GM21786 (cell line): Measurements from ENCODE around the gene SH3PXD2B.

Experiments
- ATAC-seq: cut with Tn5 transposase; IDR thresholded peaks from one replicate; pipeline ENCODE4 v1.9.1; 2021; ENCODE audit not compliant: unreplicated experiment

The SH3PXD2B gene

DNA sequence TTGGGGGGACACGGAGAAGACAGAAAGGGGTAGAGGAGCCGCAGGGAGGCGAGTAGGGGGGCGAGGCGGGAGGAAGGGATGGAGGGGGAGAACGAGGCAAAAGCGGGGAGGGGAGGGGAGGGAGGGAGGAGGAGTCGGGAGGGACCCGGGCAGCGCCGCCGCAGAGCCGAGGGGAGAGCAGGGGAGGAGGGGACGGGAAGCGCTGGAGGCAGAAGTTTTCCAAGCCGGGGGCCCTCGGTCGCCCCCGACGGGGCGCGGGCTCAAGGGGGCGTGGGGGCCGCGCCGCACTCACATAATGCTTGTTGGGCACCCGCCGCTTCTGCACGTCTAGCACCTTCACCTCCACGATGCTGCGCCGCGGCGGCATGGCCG is 353 bp downstream of the SH3PXD2B start:
- ATAC-seq = no peak

DNA sequence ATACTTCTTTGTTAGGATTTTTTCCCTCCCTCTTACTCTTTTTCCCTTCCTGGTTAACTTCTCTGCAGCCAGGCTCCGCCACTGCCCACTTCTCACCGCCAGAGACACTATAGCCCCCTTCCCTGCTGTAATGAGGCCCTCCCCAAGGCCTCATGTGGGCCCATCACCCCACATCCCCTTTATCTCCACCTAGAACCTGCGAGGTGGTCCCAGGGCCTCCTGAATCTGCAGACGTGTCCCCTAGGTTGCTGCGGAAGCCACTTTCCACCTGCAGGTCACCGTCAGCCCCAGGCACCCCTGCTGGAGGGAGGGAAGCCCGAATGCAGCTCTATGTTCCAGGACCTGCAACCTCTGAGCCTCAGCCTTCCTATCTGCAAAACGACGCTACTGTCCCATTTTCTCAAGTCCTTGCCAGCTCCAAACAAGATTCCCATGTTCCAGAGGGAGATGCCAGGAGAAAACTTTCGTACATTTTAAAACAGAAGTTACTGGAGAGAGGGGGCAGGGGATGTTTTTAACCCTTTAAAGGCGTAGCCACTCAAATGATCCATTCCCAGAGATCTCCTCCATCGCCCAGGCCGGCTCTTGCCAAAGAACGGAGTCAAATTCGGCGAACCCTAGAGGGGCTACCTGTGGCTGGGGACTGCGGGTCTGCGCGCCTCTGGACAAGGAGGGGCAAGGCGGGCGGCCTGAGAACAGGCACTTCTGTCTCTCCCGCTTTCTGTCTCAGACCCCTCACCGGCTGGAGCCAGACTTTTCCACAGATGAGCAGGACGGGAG is 929 bp downstream of the SH3PXD2B start:
- no peak for ATAC-seq

DNA sequence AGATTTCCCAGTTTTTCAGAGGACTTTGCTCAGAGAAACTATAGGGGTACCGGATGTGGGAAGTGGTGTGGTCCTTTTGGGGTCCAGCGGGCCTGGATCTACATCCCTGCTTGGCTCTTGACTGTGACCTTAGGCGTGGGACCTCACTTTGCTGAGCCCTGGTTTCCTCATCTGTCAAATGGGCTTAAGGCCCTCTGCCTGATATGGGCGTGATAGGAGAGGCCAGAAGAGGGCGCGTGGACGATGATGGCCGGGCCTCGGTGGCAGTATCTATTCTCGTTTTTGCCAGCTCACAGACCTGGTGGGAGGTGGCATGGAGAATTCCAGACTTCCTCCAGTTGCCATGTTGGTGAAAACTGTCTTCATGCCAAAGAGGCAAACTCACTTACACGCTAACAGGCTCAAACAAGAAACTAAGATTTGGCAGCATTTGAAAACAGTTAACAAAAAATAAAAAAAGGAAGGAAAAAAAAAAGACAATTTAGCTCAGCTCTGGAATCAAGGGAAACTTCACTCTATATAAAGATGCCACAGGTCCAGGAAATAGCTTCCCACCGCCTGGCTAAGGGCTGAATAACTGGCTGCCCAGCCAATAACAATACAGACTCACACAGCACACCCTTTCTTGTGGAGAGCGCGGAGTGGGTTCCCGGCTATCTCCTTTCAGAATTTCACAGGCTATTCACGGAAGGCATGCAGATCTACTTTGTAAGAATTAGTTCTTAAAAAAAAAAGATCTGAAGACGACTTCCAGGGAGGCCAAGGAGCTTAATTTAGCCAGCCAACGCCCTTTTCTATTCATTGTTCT is 1.7 kb downstream of the SH3PXD2B start:
- ATAC-seq = no peak

DNA sequence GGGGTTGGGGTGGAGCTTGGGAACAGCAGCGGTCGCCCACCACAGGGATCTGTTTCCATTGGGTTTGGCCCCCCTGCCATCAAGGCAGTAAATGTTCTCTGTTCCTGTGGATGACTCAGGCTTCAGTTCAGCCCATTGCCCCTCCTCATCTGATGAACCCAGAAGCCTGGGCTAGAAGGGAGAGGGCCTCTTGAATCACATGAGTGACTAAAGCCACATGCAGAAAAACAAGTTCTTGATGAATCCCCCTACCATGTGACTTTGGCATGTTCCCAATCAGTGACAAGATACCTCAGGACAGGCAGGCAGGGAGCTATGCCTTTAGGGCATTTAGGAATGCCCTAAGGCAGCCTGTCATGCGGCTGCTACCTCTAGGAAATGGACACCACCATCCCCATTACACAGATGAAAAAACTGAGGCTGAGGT is 2.5 kb downstream of the SH3PXD2B start:
- no peak for ATAC-seq

DNA sequence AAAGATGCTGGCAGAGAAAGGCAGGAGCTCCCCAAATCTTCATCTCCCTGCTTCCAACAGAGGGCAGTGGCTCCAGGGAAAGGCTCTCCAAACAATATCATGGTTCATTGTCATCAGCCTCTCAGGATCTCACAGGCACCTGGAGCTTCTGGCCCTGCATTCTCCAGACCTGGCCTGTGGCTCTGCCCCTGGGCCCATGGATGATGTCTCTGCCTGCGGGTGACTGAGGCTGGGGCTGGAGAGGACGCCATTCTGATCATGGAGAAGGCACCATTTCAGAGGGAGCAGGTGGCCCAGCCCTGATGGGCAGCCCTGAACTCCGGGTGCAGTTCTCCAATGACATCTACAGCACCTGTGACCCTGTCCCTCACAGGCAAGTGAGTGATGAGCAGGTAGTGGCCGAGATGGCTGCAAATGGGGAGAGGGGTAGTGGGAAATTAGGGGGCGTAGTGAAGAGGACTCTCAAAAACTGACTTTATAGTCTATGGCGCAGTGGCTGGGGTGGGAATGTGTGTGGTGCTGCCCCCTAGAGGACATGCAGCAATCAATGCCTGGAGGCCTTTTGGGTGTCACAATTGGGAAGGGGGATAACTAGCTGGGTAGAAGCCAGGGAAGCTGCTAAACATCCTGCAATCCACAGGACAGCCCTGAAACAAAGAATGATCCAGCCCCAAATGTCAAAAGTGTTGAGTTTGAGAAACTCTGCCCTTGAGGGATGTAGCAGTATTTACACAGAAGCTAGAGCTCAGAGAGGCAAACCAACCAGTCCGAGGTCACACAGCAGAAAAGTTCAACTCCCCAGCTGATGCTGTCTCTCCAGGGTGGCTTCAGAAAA is 3.2 kb downstream of the SH3PXD2B start:
- no peak for ATAC-seq

DNA sequence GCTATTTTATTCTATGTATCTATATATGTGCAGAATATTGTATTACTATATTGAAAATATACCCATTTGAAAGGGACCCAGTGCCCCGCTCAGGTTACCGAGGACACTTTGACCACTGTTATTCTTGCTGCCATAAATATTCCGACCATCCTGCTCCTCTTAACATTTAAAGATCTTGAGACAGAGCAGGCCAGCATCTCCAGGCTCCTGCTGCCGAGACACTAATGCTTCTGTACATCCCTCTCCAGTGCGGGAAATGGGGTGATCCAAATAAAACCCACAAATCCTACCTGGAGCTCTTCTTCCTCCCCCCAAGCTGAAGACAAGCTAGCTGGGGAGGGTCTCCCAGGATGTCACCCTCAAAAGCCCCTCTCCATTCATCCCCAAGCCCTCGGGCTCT is 3.9 kb downstream of the SH3PXD2B start:
- ATAC-seq = no peak

DNA sequence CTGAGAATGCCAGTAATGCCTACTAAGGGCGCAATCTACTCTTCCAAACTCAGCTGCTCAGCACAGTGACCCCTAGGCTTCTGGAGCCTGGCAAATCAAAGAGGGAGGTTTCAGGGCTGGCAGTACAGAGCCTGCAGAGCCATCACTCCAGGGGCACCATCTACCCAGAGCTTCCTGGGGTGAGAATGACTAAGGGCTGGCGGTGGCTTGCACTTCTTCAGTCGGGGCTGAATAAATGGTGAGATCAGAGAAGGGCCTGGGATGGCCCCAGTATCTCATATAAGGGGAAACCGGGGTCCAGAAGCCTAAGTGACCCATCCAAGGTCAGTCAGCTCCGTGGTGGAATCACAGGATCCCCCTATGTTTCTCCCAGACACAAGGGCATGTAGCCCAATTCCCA is 5.3 kb downstream of the SH3PXD2B start:
- no peak for ATAC-seq

DNA sequence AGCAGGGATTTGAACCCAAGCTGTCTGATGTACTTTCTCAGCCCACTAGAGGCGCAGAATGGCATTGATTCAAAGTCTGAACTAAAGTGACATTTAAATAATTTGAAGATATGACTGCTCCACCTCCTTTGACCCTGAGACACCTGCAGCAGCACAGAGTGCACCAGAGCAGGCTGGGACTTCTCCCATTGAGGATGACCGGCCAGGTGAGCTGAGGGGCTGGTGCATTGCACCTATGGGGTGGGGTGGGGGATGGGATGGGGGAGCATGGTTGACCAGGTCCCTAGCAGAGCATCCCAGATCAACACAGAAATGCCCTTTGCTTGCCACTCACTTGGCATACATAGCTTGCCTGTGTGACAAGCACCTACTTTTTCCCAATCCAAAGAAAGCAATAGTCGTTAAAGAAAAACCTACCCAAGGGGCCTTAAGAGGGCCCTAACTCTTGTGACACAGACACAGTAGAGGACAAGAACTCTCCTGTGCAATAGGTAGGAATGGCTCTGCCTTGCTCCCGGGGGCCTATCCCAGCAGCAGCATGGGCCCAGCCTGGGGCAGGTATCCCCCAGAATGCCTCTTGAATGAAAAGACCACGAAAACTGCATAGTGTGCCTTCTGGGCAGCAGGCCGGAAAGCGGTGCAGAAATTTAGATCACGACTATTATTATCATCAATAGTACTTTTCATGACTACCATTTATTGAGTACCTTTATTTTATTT is 6.5 kb downstream of the SH3PXD2B start:
- no peak for ATAC-seq

DNA sequence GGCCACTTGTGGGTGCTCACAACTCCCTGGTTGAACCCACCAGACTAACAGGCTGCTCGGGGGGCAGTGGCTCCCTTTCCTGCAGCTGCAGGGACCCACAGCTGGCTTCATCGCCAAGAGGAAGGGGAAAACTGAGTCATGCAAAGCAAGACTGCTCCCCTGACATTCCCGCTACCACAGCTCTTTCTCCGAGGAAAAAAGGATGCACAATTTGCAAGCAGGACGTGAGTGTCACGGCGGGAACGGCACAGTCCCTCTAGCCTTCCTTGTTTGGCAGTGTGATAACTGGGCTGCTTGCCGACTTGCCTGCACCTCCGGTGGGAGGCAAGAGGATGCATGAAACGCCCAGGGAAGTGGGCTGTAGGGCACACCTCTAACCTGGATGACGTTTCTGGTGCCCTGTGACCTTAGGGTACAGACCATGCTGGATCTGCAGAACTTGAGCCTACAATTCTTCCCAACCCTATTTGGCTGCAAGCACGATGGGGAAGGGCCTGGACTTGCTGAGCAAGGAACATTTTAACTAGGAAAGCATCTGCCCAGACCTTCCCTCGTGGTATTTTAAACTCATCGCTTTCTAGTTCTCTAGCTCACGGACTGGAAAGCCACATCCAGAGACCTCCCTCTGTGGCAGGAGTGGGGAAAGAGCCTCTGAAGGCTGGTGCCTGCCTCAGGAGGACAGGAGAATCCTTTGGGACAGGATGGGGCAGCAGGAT is 7.8 kb downstream of the SH3PXD2B start:
- no peak for ATAC-seq

DNA sequence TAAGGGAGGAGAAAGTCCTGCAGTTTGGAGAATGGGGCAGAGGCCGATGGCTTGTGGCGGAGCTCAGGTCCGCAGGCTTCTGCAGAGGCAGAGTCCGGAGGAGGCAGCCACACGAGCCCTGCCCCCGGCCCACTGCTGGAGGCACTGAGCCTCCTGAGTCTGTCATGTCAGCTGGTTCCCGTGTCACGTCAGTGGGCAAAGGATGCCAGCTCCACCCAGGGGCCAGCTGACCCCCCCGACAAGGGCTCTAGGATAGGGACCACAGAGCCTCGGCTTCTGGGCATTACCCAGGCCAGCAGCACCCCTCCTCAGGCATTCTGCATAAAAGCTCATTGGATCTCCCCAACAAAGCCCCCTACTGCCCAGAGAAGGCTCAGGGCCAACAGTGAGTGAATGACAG is 8.5 kb downstream of the SH3PXD2B start:
- no peak for ATAC-seq

DNA sequence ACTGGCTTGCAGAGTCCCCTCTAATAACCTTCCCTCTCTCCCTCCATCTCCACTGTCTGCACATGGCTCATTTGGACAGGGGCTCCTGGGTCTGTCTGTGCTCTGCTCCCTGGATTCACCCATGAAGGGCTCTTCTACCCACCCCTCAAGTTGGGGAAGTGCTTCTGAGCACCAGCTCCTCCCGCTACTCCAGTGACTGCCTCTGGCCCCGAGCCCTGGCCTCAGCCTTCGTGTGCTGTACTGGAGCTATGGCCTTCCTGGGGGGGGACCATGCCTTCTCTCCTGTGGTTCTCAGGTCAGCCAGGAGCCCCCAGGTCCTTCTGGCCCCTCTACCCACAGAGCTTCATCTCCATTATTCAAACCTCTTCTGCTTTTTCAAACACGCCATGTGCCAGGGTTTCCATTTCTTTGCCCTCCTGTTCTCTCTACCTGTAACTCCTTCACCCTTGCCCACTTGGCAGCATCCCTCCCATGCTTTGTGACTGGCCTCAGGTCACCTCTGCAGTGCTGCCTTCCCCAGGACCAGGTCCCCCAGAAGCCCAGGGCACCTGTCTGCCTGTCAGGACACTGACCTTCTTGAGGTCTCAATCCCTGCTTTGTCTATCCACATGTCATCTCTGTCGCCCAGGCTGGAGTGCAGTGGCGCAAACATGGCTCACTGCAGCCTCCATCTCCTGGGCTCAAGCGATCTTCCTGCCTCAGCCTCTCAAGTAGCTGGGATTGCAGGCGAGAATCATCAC is 9.5 kb downstream of the SH3PXD2B start:
- no peak for ATAC-seq

DNA sequence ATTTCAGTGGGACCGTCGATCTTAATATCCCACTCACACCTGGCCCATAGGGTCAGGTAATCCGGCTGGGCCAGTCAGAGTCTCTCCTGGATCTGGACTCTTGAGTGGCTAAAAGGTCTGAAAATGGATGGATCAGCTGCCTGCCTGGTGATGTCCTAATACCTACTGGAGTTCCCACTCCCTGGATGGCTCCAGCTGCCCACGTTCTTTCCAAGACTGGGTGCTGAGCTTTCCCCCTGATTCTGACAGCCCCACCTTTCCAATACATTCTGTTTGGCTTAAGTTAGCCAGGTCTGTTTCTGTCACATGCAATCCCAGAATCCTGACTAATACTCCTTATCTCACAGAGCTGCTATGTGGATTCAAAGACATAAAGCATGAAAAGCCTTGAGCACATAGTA is 10.2 kb downstream of the SH3PXD2B start:
- ATAC-seq = no peak

DNA sequence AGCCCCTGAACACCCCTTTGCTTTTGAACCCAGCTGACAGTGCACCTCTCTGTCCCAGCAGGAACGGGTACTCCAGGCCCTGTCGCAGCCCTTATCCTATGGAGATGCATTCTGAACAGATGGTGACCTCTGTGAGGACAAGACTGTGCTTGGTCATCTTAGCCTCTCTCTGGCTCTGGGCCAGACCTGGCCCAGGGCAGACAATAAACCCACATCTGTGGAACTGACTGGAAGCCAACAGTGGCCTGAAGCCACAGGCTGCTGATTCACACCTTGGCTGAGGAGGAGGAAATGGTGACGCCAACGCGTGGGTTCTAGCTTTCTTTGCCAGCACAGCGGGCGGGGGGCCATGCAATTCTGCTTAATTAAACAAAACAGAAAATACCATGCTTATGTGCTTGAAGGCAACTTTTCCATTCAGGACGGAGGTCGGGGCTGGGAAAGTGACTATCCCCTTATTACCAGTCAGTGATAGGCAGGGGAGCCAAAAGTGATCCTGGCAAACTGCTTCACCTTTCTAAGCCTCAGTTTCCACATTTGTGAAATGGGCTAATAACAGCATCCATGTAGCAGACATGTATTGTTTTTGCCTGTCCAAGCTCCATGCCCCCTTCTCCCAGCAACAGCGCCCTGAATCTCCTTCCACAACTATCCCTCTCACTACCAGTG is 10.8 kb downstream of the SH3PXD2B start:
- ATAC-seq = no peak

DNA sequence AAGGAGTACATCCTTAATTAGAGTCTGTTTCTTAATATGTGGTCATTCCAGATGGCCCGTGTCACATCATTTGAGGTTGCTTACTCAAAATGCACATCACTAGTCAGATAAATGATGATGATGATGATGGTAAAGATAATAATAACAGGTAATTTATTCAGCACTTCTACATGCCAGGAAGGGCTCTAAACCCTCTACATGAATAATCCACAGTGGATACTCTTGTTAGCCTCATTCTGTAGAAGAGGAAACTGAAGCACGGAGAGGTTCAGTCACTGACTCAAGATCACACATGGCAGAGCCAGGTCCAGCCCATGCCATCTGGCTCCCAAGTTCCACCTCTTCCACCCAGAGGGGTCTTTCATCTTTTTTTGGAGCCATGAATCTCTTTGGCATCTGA is 11.7 kb downstream of the SH3PXD2B start:
- ATAC-seq = no peak

DNA sequence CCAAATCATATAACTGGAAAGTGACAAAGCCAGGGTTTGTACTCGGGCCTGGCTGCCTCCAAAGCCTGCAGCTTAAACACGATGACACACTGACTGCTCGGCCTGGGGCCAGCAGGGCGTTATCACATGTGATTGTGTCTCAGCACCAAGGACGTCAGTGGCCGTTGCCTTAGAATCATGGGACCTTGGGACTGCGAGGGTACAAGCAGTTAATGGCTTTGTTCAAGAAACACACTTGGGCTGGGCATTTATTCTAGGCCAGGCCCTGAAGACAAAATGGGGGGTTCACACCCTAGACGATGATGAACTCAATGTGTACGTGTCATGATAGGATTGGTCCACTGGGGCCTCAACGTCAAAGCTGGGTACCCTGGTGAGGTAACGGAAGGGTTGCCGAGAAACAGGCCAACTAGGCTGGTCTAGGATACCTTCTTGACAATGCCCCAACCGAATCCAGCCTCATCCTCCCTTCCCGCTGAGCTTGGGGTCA is 13.0 kb downstream of the SH3PXD2B start:
- no peak for ATAC-seq

DNA sequence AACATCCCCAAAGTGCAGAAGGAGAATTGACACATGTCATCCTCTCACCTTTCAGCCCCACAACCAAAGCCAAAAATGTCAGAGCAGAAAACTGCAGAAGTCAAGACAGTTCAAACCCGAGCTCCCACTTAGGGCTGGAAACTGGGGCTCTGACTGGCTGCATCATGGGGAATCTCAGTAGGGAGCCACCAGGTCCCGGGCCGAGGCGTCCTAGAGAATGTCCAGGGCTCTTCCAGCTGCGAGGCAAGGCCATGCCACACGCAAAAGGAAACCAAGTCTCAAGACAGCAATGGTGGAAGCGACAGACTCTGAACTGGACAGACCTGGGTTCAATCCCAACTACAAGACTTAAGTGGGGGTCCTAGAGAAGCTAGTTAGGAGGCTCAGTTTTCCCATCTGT is 13.8 kb downstream of the SH3PXD2B start:
- ATAC-seq = no peak

DNA sequence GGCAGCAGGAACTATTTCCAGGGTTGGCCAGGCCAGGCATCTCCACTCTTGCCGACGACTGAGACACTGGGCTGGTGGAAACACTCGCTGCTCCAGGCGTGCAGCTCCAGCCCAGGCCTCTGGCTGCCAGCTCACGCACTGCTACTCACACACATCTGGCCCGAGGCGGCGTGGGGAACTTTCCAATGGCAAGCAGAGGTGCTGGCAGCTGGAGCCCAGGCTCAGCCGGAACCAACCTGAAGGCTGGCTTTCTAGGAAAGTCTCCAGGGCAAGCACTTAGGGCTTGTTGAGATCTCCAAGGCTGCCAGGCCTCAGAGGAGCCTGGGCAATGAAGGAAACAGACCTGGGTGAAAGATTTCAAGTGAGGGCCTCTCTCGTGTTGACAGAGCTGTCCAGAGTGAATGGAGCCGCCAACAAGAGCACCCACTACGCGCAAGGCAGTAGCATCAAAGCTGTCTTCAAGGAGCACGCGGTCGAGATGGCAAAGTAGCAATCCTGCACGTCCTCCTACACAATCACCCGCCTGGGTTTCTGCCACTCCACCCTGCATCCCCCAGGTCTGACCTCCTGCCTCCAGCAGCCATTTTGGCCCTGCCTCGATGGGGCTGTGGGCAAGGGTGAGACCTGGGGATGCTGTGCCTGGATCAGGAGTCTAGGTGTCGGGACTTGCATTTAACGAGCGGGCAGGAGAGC is 14.4 kb downstream of the SH3PXD2B start:
- ATAC-seq = no peak

DNA sequence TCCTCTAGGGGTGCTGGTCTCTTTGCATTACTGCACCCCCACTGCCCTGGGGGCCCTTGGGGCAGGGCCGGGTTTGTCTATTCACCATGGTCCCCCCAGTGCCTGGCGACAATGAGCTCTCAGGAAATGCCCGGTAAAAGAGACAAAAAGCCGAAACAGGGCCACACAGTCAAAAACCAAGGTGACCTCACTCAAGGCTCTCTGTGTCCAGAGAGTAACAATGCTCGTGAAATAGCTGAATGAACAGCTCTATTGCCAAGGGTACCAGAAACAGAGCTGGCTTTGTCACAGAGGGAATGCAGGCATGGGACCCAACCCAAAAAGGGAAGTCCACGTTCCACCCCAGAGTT is 16.0 kb downstream of the SH3PXD2B start:
- no peak for ATAC-seq
